Sciatic nerve (tissue), 2 donors: ENCODE measurements around the gene PTPN14. TPM values are rescaled to one million over a fixed set of nuclear protein-coding genes. Genes with fewer than 3 reads are reported as not detected.

Experiments used
- ATAC-seq: fragments of 200-7000 bp; cut with Tn5 transposase; one replicate; pipeline ENCODE4 v1.9.1; 2020; ENCODE audit warnings: mild to moderate bottlenecking, moderate library complexity
- DNase-seq: peaks from one replicate; pipeline ENCODE4 v3.0.0-alpha.2; 2020; ENCODE audit warnings: low spot score
- intact Hi-C: fragments of 100-400 bp; cut with DNase I; formaldehyde crosslinking; loops from one replicate; pipeline ENCODE4 v1.14.2; 2022
- total RNA-seq: library from RNA; stranded (reverse); fragmentation: NEBNext Ultra II Directional; extraction: Animal tissue kit (Norgen Biotek cat#: 25700); gene quantifications from one replicate; pipeline ENCODE4 v1.2.1, GENCODE V29; 2021
- donor health status: DM: no; HTN: no; CAD: no.
- donor health status: DM: no; HTN: no; CAD: no.

The PTPN14 gene
- total RNA-seq, 1 donor from 2014 or later, result 85.9 TPM

DNA sequence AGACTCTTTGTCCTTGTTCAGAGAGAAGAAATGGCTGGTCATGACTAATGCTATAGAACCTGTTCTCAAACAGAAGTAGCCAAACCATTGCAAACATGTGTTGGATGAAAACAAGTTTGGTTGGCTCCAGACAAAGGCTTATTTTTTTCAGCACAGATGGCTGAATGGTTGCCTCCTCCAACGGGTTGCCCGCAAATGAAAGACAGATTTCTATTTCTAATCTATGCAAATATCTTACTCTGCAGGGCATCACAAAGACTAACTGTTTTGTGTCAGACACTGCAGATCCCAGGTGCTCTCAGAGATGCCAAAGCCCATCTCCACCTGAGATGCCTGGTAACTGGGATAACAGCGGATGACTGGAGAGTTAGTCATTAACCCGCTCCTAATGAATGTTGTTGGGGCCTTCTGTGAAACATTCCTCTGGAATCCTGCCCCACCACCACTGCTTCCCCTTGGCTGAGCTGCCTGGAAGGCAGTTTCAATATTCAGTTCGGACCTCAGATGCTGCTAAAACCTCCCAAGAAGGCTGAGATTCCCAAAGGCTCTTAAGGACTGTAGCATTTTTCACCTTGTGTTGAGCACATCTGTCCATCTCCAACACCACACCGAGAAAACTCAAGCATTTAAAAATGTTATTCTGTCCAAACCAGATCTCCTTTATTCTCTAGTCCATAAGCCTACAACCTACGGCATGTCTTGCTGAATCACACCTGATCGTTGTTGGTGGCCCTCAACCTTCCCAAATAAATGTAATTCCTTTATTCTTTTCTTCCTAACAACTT is 104.4 kb downstream of the PTPN14 start:
- DNase-seq (no peak), ATAC-seq (no peak)

DNA sequence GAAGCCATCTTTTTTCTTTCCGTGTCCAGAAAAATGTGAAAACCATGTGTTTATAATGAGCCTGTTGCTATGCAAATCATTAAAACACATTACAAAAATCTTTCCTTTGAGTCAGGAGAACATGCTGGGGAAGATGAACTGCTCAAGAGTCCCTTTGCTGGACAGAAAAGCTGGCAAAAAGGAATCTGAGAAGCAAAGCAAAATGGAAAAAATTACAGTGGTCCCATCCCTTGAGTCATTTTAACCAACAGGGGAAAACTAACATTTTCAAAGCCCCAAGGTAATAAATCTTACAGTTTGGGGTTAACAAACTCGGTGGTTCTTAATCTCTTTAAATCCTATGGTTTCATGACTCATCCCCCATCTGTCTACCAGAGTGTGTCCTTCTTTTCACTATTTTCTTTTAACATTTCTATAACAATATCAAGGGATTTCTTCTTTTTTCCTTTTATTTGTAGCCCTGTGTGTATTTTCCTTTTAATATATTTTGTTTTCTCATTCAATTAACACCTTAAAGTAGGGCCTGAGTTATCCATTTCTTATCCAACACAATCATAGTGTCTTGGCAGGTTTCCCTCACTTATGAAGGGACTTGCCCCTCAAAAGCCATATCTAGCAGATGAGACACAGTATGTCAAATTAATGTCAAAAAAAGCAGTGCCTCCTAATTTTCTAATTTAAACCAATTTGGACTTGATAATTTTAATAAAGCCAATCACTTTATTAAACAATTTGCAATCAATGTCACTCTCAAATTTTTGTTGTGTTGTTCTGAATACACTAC is 105.4 kb downstream of the PTPN14 start:
- no peak for ATAC-seq

More for the DNA sequence above, 104.4 kb downstream of the PTPN14 start:
- intact Hi-C loops, result no loop called here

DNA sequence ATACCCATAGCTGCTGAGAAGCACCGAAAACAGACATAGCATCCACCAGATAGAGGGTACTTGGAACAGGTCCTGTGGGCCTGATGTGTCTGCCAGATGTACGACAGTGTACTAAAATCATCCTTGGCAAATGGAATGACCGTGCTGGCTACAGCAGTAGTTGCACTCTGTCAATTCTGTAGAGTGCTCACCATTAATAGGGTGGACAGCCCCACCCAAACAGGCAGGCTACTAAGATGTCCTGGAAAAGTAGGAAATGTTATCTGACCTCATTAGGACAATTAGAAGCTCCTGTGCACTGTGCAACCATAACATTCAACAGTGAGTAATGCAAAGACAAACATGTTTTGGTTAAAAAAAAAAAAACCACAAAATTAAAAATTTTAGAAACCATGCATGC is 106.2 kb downstream of the PTPN14 start:
- ATAC-seq (no peak), DNase-seq (no peak)
- intact Hi-C loops, result no loop called here

More for the DNA sequence above, 105.4 kb downstream of the PTPN14 start:
- intact Hi-C loops, result no loop called here
- DNase-seq, result no peak

DNA sequence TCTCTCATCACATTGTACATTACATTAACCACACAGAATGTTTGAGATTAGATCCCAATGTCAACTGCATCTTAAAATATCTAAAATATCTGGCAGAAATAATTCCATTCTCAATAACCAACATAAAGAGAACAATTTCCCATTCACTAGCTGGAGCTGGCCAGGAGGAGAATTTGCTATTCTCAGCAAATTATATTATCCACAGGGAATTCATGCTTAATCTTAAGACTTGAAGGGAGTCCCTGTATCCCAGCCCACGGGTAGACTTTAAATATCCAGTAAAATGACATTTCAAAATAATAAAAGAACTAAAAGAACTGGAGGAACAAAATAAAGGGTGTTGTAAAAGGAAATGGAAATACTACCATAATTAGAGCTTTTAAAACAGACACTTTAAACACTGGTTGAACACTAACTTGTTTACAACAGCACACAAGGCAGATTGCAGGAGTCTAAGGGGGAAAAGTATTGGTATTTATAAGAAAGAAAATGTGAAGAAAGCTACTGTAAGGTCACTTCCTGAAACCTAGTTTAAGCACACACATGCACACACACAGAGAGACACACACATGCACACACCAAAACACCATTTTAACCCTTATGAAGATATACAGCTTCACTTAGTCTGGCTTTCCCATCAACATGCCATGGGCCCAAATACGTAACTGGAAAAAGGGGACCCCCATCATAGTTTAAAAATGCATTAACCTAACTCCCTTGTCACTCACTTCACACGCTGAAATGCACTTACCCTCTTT is 107.0 kb downstream of the PTPN14 start:
- intact Hi-C loops, result no loop called here
- no peak for DNase-seq
- ATAC-seq, result no peak

DNA sequence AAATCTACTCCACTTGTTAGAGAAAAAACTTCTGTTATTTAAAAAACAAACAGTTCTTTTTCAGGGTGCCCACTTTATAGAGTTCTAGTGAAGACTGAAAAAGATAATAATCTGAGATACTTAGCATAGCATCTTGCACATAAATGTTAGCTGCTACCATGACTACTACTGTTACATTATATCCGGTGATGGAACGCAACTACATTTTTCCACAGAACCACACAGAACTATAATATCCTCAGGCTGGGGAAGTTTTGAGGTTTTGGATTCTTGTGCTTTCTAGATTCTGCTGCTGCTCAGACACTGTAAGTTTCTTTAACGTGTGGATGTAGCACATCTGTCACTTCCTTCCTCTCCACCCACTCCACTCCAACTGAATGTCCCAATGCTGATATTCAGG is 110.3 kb downstream of the PTPN14 start:
- ATAC-seq (no peak), DNase-seq (no peak)
- intact Hi-C loops, result no loop called here

DNA sequence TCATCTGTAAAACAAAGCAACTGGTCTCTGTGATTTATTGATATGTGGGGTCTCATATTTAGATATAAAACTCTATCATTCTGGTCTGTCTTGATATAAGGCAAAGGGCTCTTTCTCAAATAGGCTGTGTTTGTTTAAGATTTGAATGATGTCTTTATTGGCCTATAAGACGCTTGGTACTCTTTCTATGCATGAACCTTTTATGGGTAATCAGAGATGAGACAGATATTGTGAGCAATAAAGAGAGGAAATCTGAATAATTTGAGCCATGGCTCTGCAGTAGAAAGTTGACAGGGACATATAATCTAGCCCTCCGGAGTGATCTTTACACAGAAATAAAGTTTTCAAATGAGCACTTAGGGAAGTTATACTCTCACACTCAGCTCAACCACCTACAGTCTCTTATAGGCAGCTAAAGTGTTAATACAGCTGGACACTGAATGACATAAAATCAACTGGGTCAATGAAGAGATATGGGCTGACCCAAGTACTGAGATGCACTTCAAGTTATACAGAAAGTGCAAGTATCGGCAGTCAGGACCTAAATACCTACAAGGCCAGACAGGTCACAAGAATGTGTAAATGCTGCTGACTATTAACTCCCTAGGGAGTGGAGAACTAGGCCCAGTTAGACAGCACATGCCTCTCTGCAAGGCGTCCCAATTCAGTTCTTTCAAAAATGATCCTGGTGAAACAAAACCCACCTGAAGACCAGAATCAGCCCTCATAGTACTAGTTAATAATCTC is 111.0 kb downstream of the PTPN14 start:
- intact Hi-C loops, result no loop called here
- ATAC-seq, result no peak
- DNase-seq, result no peak

DNA sequence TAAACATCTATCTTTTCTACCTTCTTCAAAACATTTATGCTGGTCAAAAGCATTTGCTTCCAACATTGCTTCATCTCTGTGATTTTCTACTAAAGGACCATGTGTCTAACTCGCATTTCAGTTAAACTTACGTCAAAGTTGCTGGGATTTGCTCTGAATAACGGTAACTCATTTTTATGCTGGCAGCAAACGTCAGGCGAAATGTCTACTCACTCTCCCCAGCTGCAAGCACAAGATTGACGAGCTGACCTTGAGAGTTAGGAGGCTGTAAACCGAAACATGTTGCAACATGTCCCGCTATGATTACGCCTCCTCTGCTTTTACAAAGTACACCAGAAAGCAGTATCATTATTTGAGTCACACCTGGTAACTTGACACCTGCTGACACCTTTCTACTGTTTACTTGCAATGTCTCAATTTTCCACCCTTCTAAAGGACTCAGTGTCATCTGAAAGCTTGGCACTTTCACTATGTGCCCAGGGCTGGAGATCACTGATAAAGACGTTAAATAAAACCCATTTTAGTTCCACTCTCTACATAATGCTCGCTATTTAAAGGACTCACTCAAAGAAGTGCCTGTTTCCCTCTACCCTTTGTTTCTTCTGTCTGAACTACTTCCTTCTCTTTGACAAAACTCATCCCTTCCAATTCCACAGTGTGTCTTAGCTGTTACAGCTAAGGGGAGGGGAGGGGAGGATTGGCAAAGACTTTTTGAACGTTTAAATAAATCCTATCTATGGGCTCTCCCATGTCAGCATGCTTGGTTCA is 111.9 kb downstream of the PTPN14 start:
- DNase-seq, result no peak

DNA sequence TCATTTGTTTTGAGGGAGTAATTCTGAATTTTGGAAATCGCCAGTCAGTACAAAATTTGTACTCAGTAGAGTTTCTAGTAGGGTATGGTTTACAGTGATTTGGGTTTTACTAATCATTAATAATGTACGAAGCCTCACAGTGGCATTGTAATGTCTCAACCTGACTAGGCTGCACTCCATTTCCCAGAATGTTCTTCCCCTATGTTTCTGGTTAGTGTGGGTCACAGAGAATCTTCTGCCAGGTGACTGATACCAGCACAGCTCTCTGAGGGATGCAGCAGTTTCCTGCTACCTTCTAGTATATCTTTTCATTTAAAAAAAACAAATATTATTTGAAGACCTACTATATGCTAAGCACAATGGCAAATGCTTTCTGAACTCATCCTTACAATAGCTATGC is 112.9 kb downstream of the PTPN14 start:
- ATAC-seq, result no peak
- DNase-seq, result no peak
- intact Hi-C loops, result no loop called here

More for the DNA sequence above, 111.9 kb downstream of the PTPN14 start:
- ATAC-seq, result peak; percentile 10
- intact Hi-C loops, result no loop called here

DNA sequence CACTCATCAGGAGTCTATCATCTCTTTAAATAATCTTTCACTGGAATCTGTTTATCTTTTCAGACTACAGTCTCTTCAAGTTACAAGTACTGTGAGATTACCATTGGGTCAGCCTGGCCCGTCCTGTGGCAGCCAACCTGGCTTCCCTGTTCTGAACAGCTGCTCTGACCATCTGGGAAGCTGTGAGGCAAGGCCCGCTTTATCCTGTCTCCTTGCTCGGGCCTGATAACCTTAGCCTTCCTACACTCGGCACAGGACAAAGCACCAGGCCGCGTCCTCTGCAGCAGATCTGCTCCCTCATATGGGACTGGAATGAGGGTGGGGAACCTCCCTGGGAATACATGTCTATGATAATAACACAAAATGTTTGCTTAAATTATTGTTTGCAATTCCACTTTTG is 113.3 kb downstream of the PTPN14 start:
- intact Hi-C loops, result no loop called here
- no peak for DNase-seq
- no peak for ATAC-seq

DNA sequence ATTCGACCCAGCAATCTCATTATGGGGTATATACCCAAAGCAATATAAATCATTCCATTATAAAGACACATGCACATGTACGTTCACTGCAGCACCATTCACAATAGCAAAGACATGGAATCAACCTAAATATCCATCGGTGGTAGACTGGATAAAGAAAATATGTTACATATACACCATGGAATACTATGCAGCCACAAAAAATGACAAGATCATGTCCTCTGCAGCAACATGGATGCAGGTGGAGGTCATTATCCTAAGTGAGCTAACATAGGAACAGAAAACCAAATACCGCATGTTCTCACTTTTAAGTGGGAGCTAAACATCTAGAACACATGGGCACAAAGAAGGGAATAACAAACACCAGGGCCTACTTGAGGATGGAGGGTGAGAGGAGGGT is 115.5 kb downstream of the PTPN14 start:
- intact Hi-C loops, result no loop called here

DNA sequence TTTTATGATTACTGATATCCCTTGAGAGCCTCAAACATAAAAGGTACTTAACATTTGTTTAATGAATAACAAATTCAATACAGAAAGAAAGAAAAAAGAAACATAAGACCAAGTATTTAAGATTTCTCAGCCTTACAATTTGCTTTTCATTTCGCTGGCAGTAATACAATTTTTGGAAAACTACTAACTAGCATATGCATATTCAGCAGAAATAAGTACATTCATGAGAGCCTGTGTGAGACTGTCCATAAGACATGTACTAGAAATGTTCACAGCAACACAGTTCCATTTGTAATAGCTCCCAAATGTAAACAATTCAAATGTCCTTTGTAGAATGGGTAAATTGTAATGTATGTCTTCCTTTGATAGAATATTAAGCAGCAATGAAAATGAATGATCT is 119.2 kb downstream of the PTPN14 start:
- no peak for DNase-seq
- intact Hi-C loops, result no loop called here
- no peak for ATAC-seq

More for the DNA sequence above, 115.5 kb downstream of the PTPN14 start:
- DNase-seq (no peak), ATAC-seq (no peak)

DNA sequence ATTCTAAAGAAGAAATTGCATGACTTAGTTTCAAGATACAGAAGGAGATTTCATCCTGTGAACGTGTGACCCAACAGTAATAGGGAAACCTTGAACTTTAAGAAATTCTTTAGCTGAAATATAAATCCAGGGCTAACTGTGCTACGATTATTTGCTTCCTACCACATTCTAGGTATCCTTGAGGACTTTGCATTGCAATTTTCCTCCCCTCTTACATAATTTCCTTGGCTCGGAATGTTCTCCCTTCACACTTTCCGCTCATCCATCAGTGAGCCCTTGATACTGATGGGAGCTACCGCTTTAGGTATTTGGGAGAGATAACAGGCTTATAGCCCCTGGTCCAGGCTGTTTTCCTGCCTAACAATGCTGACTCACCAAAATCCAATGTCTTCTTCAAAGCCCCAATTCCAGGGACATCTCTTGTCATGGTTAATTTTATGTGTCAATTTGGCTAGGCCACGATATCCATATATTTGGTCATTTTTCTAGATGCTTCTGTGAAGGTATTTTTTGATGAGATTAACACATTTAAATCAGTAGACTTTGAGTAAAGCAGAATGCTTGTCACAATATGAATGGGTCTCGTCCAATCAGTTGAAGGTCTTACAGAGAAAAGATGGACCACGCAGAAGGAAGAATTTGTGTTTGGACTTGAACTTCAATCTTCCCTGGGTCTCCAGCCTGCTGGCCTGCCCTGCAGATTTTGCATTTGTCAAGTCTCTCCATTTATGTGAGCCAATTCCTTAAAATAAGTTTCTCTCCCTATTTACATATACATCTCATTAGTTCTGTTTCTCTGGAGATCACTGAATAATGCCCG is 121.2 kb downstream of the PTPN14 start:
- DNase-seq, result no peak
- no peak for ATAC-seq
- intact Hi-C loops, result no loop called here

DNA sequence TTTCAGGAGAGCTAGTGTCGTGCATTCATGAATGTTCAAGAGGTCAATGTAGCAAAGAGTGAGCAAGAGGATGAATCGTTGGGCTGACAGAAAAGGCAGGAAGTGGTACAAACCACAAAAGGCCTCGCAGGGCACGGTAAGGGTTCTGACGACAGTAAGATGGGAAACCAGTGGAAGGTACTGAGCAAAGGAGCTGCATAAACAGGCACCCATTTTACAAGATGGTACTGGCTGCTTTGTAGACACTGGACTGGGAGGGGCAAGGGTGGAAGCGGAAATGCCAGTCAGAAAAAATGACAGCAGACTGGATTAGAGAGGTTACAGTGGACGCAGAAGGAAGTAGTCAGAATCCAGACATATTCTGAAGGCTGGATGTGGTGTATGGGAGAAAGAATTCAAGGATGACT is 123.5 kb downstream of the PTPN14 start:
- DNase-seq, result no peak
- intact Hi-C loops, result no loop called here
- no peak for ATAC-seq

DNA sequence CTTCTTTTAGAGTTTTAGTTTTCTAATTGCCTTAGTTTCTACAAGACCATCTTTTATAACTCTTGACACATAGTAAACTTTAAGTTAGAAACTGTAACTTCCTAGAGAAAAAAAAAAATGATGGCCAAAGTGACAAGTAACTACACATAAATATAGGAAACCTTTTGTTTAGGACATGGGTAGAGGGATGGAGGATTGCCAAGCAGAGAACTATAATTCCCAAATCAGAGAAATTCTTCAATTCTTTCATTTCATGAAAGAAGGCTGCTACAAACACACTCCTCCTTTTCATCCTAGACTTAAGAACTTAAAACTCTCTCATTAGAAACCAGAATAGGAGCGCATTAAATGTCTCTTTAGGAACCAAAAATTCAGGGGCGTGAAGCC is 125.0 kb downstream of the PTPN14 start:
- DNase-seq (no peak), ATAC-seq (no peak)
- intact Hi-C loops, result no loop called here

DNA sequence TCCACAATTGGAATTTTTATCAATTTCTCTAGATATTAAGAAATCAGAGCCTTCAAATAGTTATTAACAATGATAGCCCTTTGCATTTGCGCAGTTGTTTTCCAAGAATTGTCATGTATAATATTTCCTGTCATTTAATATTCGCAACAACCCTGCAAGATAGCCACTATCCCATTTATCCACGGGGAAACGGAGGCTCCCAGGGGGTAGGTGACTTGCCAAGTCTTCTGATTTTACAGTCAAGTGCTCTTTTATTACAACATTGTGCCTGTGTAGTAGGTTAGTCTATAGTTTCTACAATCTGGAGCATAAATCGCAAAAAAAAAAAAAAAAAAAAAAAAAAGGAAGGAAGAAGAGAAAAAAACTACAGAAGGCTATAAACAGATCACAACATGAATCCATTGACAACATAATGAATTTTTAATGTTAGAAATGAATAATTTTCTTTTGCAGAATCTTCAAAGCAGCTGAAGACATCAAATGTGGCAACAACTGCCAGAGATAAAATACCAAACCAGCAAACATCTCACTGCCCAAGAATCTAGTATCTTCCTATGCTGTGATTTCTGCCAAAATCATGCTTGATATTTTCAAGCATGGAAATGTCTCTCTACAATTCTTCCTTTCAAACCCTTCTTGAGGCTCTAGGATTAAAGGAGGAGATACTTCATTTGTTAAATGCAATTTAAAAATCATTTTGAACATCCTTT is 125.5 kb downstream of the PTPN14 start:
- ATAC-seq, result no peak
- intact Hi-C loops, result no loop called here
- DNase-seq, result no peak

DNA sequence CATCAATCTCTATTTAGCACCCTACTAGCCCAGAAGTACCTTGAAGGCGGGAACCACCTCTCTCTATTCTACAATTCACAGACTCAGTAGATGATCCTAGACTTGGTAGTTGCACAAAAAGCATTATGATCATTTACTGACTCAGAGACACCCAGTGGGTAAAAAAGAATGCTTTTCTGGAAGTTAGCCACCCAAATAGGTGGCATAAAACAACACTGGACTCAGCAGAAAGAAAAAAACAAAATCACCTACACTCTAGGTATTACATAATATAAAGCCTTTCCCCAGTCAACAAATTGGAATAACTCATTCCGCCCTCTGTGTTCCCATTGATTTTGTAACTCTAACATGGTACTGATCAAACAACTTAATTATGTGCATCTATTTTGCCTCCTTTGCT is 126.3 kb downstream of the PTPN14 start:
- DNase-seq (no peak), ATAC-seq (no peak)
- intact Hi-C loops, result no loop called here

DNA sequence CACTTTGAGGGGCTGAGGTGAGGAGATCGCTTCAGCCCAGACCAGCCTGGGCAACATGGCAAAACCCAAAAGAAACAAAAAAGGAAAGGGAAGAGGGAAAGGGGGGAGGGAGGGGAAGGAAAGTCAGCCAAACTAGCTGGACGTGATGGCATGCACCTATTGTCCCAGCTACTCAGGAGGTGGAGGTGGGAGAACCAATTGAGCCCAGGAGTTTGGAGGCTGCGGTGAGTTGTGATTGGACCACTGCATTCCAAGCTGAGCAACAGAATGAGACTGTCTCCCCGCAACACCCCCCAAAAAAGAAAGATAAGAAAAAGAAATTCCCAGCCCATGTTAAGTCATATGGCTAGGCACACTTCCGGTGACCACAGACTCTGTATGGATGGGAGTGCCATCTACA is 128.4 kb downstream of the PTPN14 start:
- intact Hi-C loops, result no loop called here
- no peak for ATAC-seq

More for the DNA sequence above, 128.4 kb downstream of the PTPN14 start:
- DNase-seq, result no peak
